Stimulated activated CD4-positive, alpha-beta T cell treated with anti-CD3 and anti-CD28 coated beads, Interleukin-12 subunit alpha, Interleukin-12 subunit beta, amount 100 ng/mL, for 48 hours (primary cell): ENCODE measurements around the gene ABCD1.
"Not testable (repeated sequence)": the region's sequence is repeated elsewhere in the genome, so short reads cannot be mapped to it uniquely, and the experiment has no call there.

Experiments used
- DNase-seq, 3 donors: peaks; one replicate each; pipeline ENCODE4 v3.0.0-alpha.2; 2020; ENCODE audit warnings: low read depth in 2 of 3, low spot score in 1 of 3

The ABCD1 gene

DNA sequence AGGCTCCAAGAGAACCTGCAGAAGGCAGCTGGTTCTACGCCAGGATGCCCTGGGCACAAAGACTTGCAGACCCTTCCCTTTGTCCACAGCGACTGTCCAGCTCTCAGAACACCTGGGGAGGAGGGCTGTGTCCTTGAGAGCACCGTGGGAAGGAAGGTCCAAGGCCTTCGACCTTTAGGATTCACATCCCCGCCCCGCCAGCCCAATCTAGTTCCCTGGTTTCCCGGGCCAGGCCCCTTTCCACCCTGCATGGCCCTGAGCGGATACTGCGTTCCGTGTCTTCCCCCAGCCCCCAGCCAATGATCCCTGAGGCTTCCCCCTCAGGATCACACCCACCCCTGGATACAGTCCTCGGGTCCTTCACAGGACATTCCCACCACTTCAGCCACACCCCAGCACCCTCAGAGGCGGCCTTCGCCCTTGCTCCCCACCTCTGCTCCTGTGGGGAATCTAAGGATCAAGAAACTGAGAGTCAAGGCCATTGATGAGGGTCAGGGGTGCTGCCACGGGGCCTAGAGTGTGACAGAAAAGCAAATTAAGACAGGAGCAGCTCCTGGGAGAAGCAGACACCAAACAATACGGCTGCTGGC is 9.1 kb downstream of the ABCD1 start:
- DNase-seq, result no peak

DNA sequence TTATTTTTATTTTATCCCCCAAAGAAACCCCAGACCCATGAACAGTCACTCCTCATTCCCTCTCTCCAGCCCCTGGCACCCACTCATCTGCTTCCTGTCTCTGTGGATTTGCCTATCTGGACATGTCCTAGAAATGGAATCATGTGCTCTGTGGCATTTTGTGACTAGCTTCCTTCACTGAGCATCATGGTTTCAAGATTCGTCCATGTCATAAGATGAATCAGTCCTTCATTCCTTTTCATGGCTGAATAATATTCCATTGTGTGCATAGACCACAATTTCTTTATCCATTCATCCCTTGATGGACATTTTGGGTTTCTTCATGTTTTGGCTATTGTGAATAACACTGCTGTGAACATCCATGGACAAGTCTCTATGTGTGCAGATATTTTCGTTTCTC is 10.2 kb downstream of the ABCD1 start:
- no peak for DNase-seq

DNA sequence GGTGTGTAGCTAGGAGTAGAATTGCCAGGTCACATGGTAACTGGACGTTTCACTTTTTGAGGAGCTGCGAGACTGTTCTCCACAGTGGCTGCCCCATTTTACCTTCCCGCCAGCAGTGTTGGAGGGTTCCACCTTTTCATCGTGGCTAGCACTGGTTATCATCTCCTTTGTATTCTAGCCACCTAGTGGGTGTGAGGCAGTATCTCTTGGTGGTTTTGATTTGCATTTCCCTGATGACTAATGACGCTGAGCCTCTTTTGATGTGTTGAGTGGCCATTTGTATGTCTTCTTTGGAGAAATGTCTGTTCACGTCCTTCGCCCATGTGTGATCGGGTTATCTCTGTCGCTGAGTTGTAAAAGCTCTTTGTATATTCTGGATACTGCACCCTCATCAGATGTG is 10.6 kb downstream of the ABCD1 start:
- no peak for DNase-seq

DNA sequence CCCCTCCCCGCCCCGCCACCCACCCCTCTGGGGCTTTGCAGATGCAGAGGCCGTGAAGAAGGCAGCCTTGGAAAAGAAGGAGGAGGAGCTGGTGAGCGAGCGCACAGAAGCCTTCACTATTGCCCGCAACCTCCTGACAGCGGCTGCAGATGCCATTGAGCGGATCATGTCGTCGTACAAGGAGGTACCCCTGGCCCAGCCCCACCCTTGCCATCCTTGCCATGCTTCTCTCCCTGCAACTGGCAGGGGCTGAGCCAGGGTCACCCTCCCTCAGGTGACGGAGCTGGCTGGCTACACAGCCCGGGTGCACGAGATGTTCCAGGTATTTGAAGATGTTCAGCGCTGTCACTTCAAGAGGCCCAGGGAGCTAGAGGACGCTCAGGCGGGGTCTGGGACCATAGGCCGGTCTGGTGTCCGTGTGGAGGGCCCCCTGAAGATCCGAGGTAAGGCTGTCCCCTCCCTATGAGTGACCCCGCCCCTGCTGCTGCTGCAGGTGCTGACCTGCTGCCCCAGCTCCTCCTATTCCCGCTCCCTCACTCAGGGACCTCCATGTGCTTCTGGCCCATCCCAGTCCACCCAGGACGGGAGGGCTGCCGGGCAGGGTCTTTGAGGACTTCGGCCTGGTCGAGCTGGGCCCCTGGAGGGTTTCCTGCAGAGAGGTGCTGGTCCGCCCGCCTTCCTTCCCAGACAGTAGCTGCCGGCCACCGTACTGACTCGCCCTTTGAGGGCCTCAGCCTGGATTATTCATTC is 11.6 kb downstream of the ABCD1 start:
- DNase-seq, result no peak

DNA sequence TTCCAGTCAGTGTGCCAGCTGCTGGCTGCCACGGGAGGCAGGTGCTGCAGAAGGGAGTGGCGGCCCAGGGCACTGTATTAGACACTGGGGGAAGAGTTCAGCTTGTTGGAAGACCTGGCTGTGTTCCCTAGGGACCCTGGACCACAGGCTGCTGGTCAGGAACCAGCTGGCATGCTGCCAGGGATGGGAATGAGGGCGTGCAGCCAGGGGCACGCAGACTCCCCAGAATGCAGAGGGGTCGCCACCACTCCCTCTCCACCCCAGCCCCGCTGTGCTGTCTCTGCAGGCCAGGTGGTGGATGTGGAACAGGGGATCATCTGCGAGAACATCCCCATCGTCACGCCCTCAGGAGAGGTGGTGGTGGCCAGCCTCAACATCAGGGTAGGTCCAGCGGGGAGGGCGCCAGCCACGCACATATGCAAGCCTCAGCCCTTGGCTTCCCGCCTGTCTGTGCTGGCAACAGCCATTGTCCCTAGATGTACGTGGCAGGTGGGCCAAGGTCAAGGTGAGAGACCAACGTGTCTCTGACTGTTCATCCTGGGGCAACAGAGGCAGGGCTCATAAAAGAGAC is 12.3 kb downstream of the ABCD1 start:
- DNase-seq, result no peak

DNA sequence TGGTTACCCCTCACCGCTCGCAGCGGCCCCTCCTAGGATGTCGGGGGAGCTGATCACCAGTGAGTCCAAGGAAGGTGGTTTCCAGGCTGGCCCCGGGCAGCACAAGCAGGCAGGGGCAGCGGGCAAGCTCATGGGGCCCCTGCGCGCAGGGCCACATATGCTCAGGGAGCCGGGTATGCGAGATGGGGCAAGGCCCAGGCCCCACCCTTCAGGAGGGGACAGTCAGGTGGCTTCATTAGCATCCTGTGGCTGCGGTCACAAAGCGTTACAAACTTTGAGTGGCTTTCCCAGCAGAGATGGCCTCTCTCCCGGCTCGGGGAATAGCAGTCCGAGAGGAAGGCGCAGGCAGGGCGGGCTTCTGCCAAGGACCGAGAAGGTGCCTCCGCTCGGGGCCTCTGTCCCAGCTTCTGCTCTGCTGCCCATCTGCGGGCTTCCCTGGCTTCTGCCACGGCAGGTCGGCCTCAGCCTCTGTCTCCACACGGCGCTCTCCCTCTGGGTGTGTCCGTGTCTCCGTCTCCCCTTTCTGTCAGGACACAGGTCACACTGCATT is 13.5 kb downstream of the ABCD1 start:
- DNase-seq, result no peak

DNA sequence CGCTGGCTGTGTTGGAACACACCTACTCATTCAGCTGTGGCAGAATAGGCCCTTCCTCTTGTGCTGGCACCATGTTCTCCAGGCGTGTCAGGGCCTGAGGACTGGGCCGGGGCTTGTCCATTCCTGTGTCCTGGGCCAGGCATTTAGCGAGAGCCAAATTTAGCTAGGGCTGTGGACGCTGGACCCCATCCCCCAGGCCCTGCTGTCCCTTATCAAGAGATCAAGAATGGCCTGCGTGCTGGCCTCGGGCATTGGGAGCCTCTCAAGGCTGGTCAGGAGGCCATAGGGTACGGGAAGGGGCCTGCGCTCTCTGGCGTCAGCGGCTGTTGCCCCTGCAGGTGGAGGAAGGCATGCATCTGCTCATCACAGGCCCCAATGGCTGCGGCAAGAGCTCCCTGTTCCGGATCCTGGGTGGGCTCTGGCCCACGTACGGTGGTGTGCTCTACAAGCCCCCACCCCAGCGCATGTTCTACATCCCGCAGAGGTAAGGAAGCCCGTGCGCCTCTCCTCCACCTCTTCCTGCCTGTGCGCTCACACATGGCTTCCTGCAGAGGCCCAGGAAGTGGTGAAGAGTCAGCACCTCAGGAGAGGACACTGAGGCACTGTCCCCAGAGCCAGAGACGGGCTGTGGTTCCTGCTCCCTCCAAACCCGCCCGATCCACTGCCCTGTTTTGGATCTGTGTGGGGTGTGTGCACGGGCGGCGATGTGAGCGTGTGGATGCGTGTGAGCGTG is 15.3 kb downstream of the ABCD1 start:
- DNase-seq, result no peak

DNA sequence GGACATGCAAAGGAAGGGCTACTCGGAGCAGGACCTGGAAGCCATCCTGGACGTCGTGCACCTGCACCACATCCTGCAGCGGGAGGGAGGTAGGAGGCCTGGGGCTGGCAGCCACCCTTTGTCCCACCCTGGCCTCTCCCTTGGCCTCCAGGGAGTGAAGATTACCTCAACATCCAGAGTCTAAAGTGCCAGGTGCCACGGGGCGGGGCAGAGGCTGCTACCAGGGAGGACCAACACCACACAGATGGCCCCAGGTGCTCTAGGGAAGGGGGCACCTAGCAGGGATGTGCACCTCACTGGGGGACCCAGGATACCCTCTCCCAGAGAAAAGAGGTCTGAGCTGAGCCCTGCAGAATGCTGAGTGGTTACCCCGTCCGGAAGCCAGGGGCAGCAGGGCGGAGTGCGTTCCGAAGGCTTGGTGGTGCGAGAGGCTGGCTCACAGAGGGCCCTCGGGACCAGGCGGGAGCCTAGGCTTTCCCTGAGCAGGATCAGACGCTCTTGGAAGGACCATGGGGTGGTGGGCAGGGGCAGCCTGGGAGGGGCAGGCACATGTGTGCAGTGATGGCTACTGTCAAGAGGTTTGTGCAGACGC is 16.1 kb downstream of the ABCD1 start:
- no peak for DNase-seq

DNA sequence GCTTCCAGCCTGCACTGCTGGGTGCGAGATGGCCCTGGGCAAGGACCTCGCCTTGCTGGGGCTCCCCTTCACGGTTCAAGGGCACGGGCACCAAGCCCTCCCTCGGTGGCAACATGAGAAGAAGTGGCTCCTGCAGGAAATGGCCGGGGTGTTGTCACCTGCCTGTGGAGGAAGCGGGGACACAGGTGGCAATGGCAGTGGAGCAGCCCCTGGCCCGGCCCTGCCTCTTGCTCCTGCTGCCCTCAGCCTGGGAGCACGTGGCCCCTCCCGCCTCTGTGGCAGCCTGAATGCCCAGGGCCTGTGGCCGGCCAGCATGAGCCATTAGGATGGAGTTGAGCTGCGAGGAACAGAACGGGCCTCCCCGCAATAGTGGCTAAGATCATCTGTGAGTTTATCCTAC is 16.8 kb downstream of the ABCD1 start:
- DNase-seq, result no peak

DNA sequence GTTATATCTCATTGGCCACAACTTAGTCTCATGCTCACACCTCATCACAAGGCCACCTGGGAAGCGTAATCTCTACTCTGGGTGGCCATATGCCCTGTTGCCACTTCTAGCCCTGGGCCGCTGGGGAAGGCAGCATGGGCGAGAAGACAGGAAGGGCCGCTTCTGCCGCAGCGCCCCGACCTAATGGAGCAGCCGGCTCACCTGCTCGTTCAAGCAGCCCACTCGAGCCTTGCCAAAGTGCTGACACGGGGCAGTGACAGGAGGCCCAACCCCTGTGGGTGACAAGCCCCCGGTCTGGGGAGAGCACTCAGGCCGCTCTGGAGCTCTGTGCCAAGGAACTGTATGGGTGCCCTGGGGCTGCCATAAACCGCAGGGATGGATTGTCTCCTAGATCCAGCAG is 17.5 kb downstream of the ABCD1 start:
- not testable (repeated sequence) for DNase-seq

DNA sequence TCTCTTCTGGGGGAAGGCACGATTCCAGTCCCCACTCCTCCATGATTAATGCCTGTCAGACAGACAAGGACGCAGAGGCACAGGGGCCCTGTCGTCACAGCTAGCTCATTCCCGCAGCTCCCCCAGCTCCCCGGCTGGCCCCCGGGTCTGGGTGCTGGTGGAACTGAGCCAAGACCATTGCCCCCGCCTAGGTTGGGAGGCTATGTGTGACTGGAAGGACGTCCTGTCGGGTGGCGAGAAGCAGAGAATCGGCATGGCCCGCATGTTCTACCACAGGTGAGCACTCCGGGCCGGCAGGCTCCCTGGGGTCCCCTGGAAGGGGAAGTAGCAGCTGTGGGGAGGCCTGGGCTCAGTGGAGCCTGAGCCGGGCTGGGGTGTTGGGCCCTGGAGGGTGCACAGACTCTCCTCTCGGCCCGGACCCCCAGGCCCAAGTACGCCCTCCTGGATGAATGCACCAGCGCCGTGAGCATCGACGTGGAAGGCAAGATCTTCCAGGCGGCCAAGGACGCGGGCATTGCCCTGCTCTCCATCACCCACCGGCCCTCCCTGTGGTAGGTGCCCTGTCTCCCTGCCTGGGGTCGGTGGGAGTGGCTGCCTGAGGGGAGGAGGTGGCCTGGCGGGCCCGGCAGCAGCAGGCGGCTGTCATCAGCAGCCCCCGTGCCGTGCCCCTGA is 18.3 kb downstream of the ABCD1 start:
- DNase-seq, result not testable (repeated sequence)

DNA sequence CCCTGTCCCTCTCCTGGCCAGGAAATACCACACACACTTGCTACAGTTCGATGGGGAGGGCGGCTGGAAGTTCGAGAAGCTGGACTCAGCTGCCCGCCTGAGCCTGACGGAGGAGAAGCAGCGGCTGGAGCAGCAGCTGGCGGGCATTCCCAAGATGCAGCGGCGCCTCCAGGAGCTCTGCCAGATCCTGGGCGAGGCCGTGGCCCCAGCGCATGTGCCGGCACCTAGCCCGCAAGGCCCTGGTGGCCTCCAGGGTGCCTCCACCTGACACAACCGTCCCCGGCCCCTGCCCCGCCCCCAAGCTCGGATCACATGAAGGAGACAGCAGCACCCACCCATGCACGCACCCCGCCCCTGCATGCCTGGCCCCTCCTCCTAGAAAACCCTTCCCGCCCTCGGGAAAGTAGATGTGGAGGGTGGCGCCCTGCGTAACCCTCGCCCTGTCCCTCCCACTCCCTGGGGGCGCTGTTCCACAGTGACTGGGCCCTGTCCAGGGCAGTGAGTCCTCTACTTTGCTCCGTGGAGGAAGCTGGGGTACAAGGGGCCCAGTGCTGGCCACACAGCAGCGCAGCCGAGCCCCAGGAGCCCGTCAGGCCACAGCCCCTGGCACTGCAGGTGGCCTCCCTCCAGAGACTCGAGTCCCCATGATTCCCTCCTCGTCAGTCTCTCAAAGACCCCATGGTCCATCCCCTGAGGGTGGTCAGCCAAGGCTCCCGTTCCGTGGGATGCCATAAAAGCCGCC is 19.0 kb downstream of the ABCD1 start:
- DNase-seq, result not testable (repeated sequence)

DNA sequence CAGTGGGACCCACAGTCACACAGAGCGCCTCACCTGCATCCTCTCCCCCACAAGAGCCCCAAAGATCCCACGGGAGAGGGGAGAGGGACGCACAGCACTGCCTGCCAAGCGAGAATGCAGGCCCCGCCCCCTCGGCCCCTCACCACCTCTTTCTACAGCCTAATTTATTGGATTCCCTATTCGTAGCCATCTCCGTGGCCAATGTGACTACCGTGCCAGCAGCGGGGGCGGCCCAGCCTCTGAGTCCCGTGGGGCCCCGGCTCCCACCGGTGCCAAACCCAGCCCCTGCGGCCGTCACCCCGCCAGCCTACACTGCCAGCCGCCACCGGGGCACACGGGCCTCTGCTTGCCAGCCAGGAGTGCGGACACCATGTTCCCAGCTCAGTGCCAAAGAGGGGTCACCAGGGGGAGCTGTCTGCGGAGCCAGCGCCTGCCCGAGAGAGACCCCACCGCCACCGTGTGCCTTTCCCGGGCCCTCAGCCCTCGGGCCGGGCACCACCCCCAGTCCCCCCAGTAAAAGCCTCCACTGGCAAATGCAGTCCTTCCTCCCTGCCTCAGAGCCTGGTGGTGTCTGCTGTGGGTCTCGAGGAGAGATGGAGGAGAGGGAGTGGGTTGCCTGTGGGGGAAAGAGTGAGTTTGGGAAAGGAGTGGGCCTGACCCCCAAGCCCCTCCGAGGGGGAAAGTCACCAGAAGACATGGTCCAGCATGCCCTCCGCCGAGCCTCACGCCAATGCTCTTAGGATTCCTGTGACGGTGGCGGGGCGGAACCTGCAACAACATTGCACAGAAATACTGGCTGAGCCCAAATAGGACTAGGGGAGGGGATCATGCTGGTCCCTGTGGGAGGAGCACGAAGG is 19.8 kb downstream of the ABCD1 start:
- DNase-seq, result no peak

DNA sequence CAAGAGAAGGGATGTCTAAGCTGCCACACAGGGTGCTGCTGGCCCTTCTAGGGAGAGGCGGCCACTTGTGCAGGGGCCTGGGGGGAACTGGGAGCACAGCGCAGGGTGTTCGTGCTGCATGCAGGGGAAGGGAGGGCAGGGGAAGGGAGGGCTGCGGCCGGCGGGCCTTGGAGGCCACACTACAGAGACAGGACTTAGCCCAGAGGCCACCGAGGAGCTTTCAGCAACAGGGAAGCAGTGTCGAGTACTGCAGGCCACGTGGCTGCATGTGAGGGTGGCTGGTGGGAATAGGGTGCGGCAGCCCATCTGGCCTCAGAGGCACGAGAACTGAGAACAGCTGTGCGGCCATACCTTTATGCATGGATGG is 20.4 kb downstream of the ABCD1 start:
- not testable (repeated sequence) for DNase-seq

DNA sequence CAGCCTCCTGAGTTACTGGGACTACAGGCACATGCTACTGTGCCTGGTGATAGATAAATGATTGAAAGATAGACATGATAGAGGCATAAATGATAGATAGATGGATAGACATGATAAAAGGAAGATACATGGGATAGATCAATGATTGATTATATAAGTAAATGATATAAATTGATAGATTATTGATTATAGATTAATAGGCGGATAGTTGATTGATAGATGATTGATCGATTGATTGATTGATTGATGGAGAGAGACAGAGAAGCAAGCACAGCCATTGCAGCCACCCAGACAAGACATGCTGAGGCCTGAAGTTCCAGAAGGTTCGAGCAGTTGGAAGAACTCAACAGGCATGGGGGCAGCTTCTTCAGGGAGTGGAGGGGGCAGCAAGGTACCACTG is 21.7 kb downstream of the ABCD1 start:
- DNase-seq, result no peak

DNA sequence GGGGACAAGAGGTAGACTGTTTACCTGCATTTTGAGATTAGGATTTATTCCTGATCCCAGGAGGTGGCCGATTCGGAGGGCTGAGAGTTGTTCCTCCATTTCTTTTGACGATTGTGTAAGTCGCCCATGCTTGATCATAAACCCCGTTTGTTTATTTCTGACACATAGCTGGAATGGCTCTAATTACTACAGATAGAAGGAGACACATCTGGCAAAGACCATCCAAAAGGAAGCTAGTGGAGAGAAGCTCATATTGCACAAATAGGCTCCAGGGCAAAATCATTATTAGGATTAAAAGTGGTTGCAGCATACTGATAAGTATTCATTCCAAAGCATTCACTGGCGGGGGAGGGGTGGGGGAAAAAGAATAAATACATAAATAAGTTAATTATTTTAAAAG is 22.3 kb downstream of the ABCD1 start:
- not testable (repeated sequence) for DNase-seq

DNA sequence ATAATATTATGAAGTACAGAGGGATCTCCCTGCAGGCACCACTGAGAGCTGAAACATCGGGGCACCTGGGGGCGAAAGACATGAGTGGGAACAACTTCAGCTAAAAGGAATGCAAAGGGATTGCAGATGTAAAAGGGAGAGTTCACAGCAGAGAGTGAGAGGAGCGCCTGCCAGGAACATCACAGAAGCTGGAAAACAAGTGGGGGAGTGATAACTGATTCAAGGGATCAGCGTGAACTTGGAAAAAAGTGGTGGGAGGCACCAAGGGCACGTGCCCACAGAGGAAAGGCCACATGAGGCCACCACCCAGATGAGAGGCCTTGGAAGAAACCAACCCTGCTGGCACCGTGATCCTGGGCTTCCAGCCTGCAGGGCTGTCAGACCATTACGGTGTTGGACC is 24.4 kb downstream of the ABCD1 start:
- not testable (repeated sequence) for DNase-seq

DNA sequence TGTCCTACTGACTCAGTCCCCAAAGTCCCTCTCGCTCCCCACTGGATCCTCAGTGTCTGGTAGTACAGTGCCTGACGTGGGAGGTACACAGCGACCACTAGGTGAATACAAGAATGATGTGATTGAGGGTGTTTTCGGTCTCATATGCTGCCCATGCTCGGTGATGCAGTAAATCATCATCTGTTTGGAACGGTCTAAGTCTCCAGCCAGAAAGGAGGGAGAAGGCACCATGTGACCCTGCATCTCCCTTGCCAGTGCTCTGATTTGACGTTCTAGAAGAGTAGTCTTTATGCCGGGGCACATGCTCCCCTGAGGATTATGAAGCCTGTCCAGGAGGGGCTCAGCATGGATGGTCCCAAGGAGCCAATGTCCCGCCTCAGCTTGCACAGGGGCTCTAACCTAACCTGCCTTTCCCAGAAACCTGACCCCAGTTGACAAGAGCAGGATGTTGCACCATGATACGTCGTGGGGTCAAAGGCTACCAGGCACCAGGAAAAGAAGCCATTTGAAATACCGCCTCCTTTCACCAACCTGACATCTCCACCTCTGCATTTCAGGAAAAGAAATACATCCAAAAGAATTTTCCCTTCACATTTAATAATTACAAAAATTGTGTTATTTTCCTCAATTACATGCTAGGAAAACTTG is 25.6 kb downstream of the ABCD1 start:
- DNase-seq, result no peak

DNA sequence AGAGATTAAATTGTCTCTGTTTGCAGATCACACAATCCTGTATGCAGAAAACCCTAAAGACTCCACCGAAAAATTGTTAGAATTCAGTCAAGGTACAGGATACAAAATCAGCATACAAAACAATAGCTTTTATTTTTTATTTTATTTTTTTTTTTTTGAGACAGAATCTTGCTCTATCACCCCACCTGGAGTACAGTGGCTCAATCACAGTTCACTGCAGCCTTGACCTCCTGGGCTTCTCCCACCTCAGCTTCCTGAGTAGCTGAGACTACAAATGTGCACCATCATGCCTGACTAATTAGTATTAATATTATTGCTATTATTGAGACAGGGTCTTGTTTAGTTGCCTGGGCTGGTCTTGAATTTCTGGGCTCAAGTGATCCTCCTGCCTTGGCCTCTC is 30.5 kb downstream of the ABCD1 start:
- no peak for DNase-seq
